Suprapubic skin (tissue), 4 donors: ENCODE results near the gene PCNX2. TPM values are rescaled to one million over a fixed set of nuclear protein-coding genes. Genes with fewer than 3 reads are reported as not detected.

Experiments
- DNase-seq, 2 donors: peaks; one replicate each; pipeline ENCODE4 v3.0.0-alpha.2; 2019; ENCODE audit warnings: low spot score in 2 of 2
- H3K27ac ChIP-seq: fragments of 200-600 bp; sonication (generic); one replicate; pipeline ENCODE4 v1.5.1; 2019
- H3K27me3 ChIP-seq: fragments of 200-600 bp; sonication (generic); one replicate; pipeline ENCODE4 v1.5.1; 2019
- H3K36me3 ChIP-seq: fragments of 200-600 bp; sonication (generic); one replicate; pipeline ENCODE4 v1.5.1; 2019
- H3K4me1 ChIP-seq: fragments of 200-600 bp; sonication (generic); one replicate; pipeline ENCODE4 v1.5.1; 2019
- H3K4me3 ChIP-seq: fragments of 200-600 bp; sonication (generic); one replicate; pipeline ENCODE4 v1.5.1; 2019; ENCODE audit warnings: mild to moderate bottlenecking
- H3K9me3 ChIP-seq: fragments of 200-600 bp; sonication (generic); one replicate; pipeline ENCODE4 v1.5.1; 2019
- EP300 ChIP-seq: sonication (generic); formaldehyde crosslinking; IDR thresholded peaks from one replicate; pipeline ENCODE4 v1.6.1; 2017; ENCODE audit warnings: antibody characterized with exemption
- POLR2A ChIP-seq, 2 donors: fragments of 450-650 bp; IDR thresholded peaks; one replicate each; pipeline ENCODE4 v1.6.1; 2017; ENCODE audit warnings: antibody characterized with exemption in 2 of 2, mild to moderate bottlenecking in 2 of 2, moderate library complexity in 2 of 2
- POLR2AphosphoS5 ChIP-seq, 3 donors: sonication (generic); formaldehyde crosslinking; IDR thresholded peaks; one replicate each; pipeline ENCODE4 v1.6.1; 2017; ENCODE audit warnings: antibody characterized with exemption in 3 of 3
- WGBS: methylation state at CpG from one replicate; pipeline ENCODE4 v1.1.5; 2018; 5-methylcytosine and 5-hydroxymethylcytosine counted together
- total RNA-seq, 4 donors: library from RNA; depleted of rRNA; stranded (reverse); fragments of >200 nt; gene quantifications; one replicate each; pipeline ENCODE4 v1.1.0, GENCODE V29; 2016
- TF ChIP-seq, protein P1 (sequence below), 2 donors: fragments of 200-600 bp in 1 of 2; fragments of 450-650 bp in 1 of 2; sonication (generic) in 1 of 2; IDR thresholded peaks; one replicate each; pipeline ENCODE4 v1.5.1; 2016 to 2019; ENCODE audit warnings: antibody characterized with exemption in 2 of 2, mild to moderate bottlenecking in 1 of 2, moderate library complexity in 1 of 2

The PCNX2 gene
- total RNA-seq, 4 donors from 2014 or later: 8.9 to 21.4 (median 14.3) TPM

DNA sequence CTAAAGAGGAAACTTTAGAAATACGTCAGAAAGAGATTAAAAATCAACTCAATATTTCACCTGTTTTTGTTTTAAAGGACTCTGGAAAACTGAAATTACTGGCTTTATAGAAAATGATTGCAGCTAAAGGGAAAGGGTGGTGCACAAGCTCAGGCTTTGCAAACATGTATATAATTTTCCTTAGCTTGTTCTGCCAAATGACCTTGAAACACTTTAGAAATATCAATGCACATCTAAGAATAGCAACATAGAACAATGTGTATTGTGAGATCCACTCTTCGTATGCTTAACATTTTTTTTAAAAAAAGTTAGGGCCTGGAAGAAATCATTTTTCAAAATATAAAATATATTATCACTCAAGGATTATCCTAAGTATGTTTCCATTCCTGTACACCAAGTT lies 201.3 kb downstream of the PCNX2 start:
- WGBS: 72% methylated on average over 2 of the region's 2 CpGs

GRCh38 chr1:233090746-233091494 lies 204.6 kb downstream of the PCNX2 start:
- Histone ChIP-seq H3K4me1 (no peaks in the 10 kb centered on the region), H3K9me3 (no peaks in the 10 kb centered on the region), H3K4me3 (no peak overlapping the region), H3K36me3 (no peaks in the 10 kb centered on the region), H3K27me3 (no peaks in the 10 kb centered on the region), H3K27ac (no peak overlapping the region)
- 52% methylated on average over 7 of the region's 7 CpGs for WGBS
- no peak for DNase-seq
- no peak for TF ChIP-seq EP300
- TF ChIP-seq, protein P1, sequence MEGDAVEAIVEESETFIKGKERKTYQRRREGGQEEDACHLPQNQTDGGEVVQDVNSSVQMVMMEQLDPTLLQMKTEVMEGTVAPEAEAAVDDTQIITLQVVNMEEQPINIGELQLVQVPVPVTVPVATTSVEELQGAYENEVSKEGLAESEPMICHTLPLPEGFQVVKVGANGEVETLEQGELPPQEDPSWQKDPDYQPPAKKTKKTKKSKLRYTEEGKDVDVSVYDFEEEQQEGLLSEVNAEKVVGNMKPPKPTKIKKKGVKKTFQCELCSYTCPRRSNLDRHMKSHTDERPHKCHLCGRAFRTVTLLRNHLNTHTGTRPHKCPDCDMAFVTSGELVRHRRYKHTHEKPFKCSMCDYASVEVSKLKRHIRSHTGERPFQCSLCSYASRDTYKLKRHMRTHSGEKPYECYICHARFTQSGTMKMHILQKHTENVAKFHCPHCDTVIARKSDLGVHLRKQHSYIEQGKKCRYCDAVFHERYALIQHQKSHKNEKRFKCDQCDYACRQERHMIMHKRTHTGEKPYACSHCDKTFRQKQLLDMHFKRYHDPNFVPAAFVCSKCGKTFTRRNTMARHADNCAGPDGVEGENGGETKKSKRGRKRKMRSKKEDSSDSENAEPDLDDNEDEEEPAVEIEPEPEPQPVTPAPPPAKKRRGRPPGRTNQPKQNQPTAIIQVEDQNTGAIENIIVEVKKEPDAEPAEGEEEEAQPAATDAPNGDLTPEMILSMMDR (IDR thresholded peaks at IDR 0.05): no peak
- TF ChIP-seq POLR2A (IDR thresholded peaks at IDR 0.05): no peak
- no peak for TF ChIP-seq POLR2AphosphoS5 (IDR thresholded peaks at IDR 0.05)

More for the DNA sequence above, 201.3 kb downstream of the PCNX2 start:
- DNase-seq: no peak
- Histone ChIP-seq H3K36me3 (no peaks in the 10 kb centered on the region), H3K9me3 (no peaks in the 10 kb centered on the region), H3K27ac (no peak overlapping the region), H3K4me3 (no peak overlapping the region), H3K4me1 (peaks cover 8% of the 10 kb centered on the region), H3K27me3 (no peaks in the 10 kb centered on the region)
- TF ChIP-seq EP300 (no peak), POLR2AphosphoS5 (IDR thresholded peaks at IDR 0.05) (no peak), POLR2A (IDR thresholded peaks at IDR 0.05) (no peak)
- TF ChIP-seq, protein P1 (IDR thresholded peaks at IDR 0.05): no peak

DNA sequence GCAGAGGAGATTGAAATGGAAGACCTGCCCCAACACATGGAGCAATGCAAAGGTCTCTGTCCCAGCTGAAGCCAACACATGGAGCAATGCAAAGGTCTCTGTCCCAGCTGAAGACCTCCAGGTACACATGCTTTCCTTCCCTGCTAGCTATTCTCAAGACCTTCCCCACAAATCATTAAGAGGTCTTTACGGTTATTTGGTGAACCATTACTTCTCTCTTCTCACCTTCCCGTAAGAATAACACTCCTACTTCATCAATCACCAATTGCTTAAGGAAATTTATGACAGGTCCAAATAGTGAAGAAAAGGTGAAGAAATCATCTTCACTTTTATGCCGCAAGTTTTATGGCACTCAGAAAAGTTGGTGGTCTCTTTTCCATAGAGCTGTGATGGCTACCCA lies 206.3 kb downstream of the PCNX2 start:
- WGBS: 97% methylated on average over 3 of the region's 3 CpGs
- TF ChIP-seq POLR2A (IDR thresholded peaks at IDR 0.05) (no peak), EP300 (no peak), POLR2AphosphoS5 (IDR thresholded peaks at IDR 0.05) (no peak)
- TF ChIP-seq, protein P1 (IDR thresholded peaks at IDR 0.05): no peak

GRCh38 chr1:233088613-233089012 lies 206.9 kb downstream of the PCNX2 start:
- no peak for TF ChIP-seq POLR2AphosphoS5 (IDR thresholded peaks at IDR 0.05)
- TF ChIP-seq EP300: no peak
- TF ChIP-seq, protein P1 (IDR thresholded peaks at IDR 0.05): no peak
- TF ChIP-seq POLR2A (IDR thresholded peaks at IDR 0.05): no peak
- WGBS: 90% methylated on average over 6 of the region's 6 CpGs
- no peaks in the 10 kb centered on the region for H3K36me3 ChIP-seq
- DNase-seq: no peak
- no peak overlapping the region for H3K4me3 ChIP-seq
- H3K27ac ChIP-seq: no peak overlapping the region
- no peaks in the 10 kb centered on the region for H3K27me3 ChIP-seq
- no peaks in the 10 kb centered on the region for H3K4me1 ChIP-seq
- no peaks in the 10 kb centered on the region for H3K9me3 ChIP-seq

More for the DNA sequence above, 206.3 kb downstream of the PCNX2 start:
- H3K36me3 ChIP-seq: no peaks in the 10 kb centered on the region
- no peak for DNase-seq
- H3K4me1 ChIP-seq: no peaks in the 10 kb centered on the region
- H3K27me3 ChIP-seq: no peaks in the 10 kb centered on the region
- no peak overlapping the region for H3K4me3 ChIP-seq
- no peaks in the 10 kb centered on the region for H3K9me3 ChIP-seq
- H3K27ac ChIP-seq: no peak overlapping the region

GRCh38 chr1:233086961-233087881 lies 208.3 kb downstream of the PCNX2 start:
- no peaks in the 10 kb centered on the region for H3K9me3 ChIP-seq
- no peaks in the 10 kb centered on the region for H3K27me3 ChIP-seq
- no peaks in the 10 kb centered on the region for H3K36me3 ChIP-seq
- no peak overlapping the region for H3K4me3 ChIP-seq
- TF ChIP-seq POLR2AphosphoS5 (IDR thresholded peaks at IDR 0.05): no peak
- TF ChIP-seq, protein P1 (IDR thresholded peaks at IDR 0.05): no peak
- no peak for TF ChIP-seq POLR2A (IDR thresholded peaks at IDR 0.05)
- no peak for TF ChIP-seq EP300
- 89% methylated on average over 11 of the region's 11 CpGs for WGBS
- no peaks in the 10 kb centered on the region for H3K4me1 ChIP-seq
- DNase-seq: no peak
- no peak overlapping the region for H3K27ac ChIP-seq
